HCT116 (cell line): Measurements from ENCODE around the gene SUFU. TPM values are rescaled to one million over a fixed set of nuclear protein-coding genes. Genes with fewer than 3 reads are reported as not detected.
"Not testable (repeated sequence)": the region's sequence is repeated elsewhere in the genome, so short reads cannot be mapped to it uniquely, and the experiment has no call there.

Experiments used
- ATAC-seq: fragments of 200-7000 bp; cut with Tn5 transposase; 2 replicates; pipeline ENCODE4 v1.9.1; 2020; ENCODE audit warnings: mild to moderate bottlenecking, moderate library complexity
- BruUV-seq: library from RNA; stranded (reverse); fragments of 400-500 nt; replicated peaks from 2 replicates; lab custom pipeline; 2021; lab: Mats Ljungman, UMichigan
- CTCF ChIA-PET: fragments of 300-600 bp; sonication (Branson Sonifier 250); formaldehyde crosslinking; loops from one replicate; lab custom pipeline; 2021; ENCODE audit warnings: antibody characterized with exemption; lab: Charles Lee
- POLR2A ChIA-PET: fragments of 300-600, 350-600 bp; sonication (Branson Sonifier 250); formaldehyde crosslinking; loops from one replicate; lab custom pipeline; 2021; ENCODE audit warnings: antibody characterized with exemption; lab: Charles Lee
- RAD21 ChIA-PET, 2 experiments: fragments of 300-600 bp; sonication (Branson Sonifier 250); formaldehyde crosslinking; loops; one replicate each; lab custom pipeline; 2023; ENCODE audit warnings: low total read pairs in 2 of 2; ENCODE audit not compliant: uncharacterized antibody in 2 of 2, unreplicated experiment in 2 of 2, low non-redundant PET in 1 of 2; lab: Charles Lee
- DNase-seq: peaks from one replicate; pipeline ENCODE4 v3.0.0-alpha.2; 2010; ENCODE audit warnings: low read depth, low spot score
- H2AFZ ChIP-seq: fragments of 200-600 bp; shearing (Covaris generic), sonication (generic); 2 replicates; pipeline ENCODE4 v1.6.1; 2017; ENCODE audit warnings: low read depth, mixed run types, mixed read lengths, antibody characterized with exemption, low read length; ENCODE audit not compliant: poor library complexity, severe bottlenecking
- H3K27ac ChIP-seq: 2 replicates; pipeline ENCODE4 v1.5.1; 2012; ENCODE audit warnings: low read depth, low read length
- H3K27me3 ChIP-seq: fragments of 200-600 bp; sonication (generic); 2 replicates; pipeline ENCODE4 v1.6.1; 2016; ENCODE audit warnings: mixed run types, low read length, mixed read lengths; ENCODE audit not compliant: insufficient read depth
- H3K36me3 ChIP-seq, 2 experiments: fragments of 200-500 bp in 1 of 2; fragments of 200-600 bp in 1 of 2; sonication (Bioruptor generic) in 1 of 2; sonication (generic) in 1 of 2; 2 replicates each; pipeline versions ENCODE4 v1.5.1 to v1.6.1; 2014 to 2016; ENCODE audit warnings: low read length in 2 of 2, inconsistent platforms in 1 of 2, mixed read lengths in 1 of 2, mixed run types in 1 of 2; ENCODE audit not compliant: insufficient read depth in 2 of 2, control insufficient read depth in 1 of 2
- H3K4me1 ChIP-seq, 2 experiments: fragments of 200-600 bp in 1 of 2; sonication (generic) in 1 of 2; 2 replicates each; pipeline versions ENCODE4 v1.5.1 to v1.6.1; 2012 to 2017; ENCODE audit warnings: low read length in 2 of 2, inconsistent platforms in 1 of 2, mild to moderate bottlenecking in 1 of 2, mixed read lengths in 1 of 2, mixed run types in 1 of 2, moderate library complexity in 1 of 2; ENCODE audit not compliant: insufficient read depth in 2 of 2, control insufficient read depth in 1 of 2
- H3K4me2 ChIP-seq: fragments of 200-600 bp; sonication (generic); 2 replicates; pipeline ENCODE4 v1.6.1; 2017; ENCODE audit warnings: mixed run types, low read length, mixed read lengths
- H3K4me3 ChIP-seq, 2 experiments: fragments of 200-600 bp in 1 of 2; sonication (generic) in 1 of 2; replicated peaks in 1 of 2; 2 replicates each; pipeline ENCODE4 v1.5.1; 2011 to 2016; ENCODE audit warnings: low read length in 2 of 2, control low read depth in 1 of 2, low read depth in 1 of 2, mild to moderate bottlenecking in 1 of 2, mixed read lengths in 1 of 2, mixed run types in 1 of 2
- H3K79me2 ChIP-seq: fragments of 200-600 bp; sonication (generic); 2 replicates; pipeline ENCODE4 v1.6.1; 2017; ENCODE audit warnings: mild to moderate bottlenecking, mixed run types, low read length, moderate library complexity, mixed read lengths; ENCODE audit not compliant: insufficient read depth
- H3K9ac ChIP-seq: fragments of 200-600 bp; sonication (generic); 2 replicates; pipeline ENCODE4 v1.6.1; 2016; ENCODE audit warnings: low read length, mixed read lengths
- H3K9me2 ChIP-seq: fragments of 200-600 bp; sonication (generic), shearing (Covaris generic); 2 replicates; pipeline ENCODE4 v1.6.1; 2017; ENCODE audit warnings: mixed run types, mild to moderate bottlenecking, moderate library complexity; ENCODE audit not compliant: insufficient read depth
- H3K9me3 ChIP-seq, 2 experiments: fragments of 200-500 bp in 1 of 2; fragments of 200-600 bp in 1 of 2; sonication (Bioruptor generic) in 1 of 2; sonication (generic) in 1 of 2; 2 replicates each; pipeline ENCODE4 v1.6.1; 2014 to 2017; ENCODE audit warnings: low read length in 2 of 2, mixed read lengths in 2 of 2, inconsistent platforms in 1 of 2, low read depth in 1 of 2, mild to moderate bottlenecking in 1 of 2, mixed run types in 1 of 2, moderate library complexity in 1 of 2; ENCODE audit not compliant: control insufficient read depth in 1 of 2, insufficient read depth in 1 of 2
- H4K20me1 ChIP-seq: fragments of 200-600 bp; sonication (generic), shearing (Covaris generic); 2 replicates; pipeline ENCODE4 v1.6.1; 2017; ENCODE audit warnings: mixed run types, mild to moderate bottlenecking, moderate library complexity; ENCODE audit not compliant: insufficient read depth
- CEBPB ChIP-seq: IDR thresholded peaks from 2 replicates; pipeline ENCODE4 v1.6.1; 2012; ENCODE audit warnings: low read depth
- CTCF ChIP-seq, 3 experiments: fragments of 200-600 bp in 1 of 3; sonication (generic) in 1 of 3; IDR thresholded peaks in 2 of 3; conservative IDR thresholded peaks in 1 of 3; 2 replicates each; pipeline ENCODE4 v1.5.1; 2012 to 2017; ENCODE audit warnings: low read depth in 2 of 3, low read length in 2 of 3, antibody characterized with exemption in 1 of 3, borderline replicate concordance in 1 of 3, control low read depth in 1 of 3, mild to moderate bottlenecking in 1 of 3, mixed read lengths in 1 of 3, mixed run types in 1 of 3, moderate library complexity in 1 of 3; ENCODE audit not compliant: insufficient read depth in 1 of 3
- EGR1 ChIP-seq: IDR thresholded peaks from 2 replicates; pipeline ENCODE4 v1.6.1; 2012; ENCODE audit warnings: low read depth
- ELF1 ChIP-seq: IDR thresholded peaks from 2 replicates; pipeline ENCODE4 v1.6.1; 2012; ENCODE audit warnings: low read depth, borderline replicate concordance
- FOSL1 ChIP-seq: IDR thresholded peaks from 2 replicates; pipeline ENCODE4 v1.6.1; 2012; ENCODE audit warnings: low read depth
- JUND ChIP-seq: IDR thresholded peaks from 2 replicates; pipeline ENCODE4 v1.6.1; 2012
- MAX ChIP-seq: IDR thresholded peaks from 2 replicates; pipeline ENCODE4 v1.6.1; 2012
- REST ChIP-seq: IDR thresholded peaks from 2 replicates; pipeline ENCODE4 v1.6.1; 2012; ENCODE audit warnings: low read depth
- SRF ChIP-seq: IDR thresholded peaks from 2 replicates; pipeline ENCODE4 v1.6.1; 2012; ENCODE audit warnings: low read depth
- TCF7L2 ChIP-seq: IDR thresholded peaks from 2 replicates; pipeline ENCODE4 v1.7.0; 2011; ENCODE audit warnings: borderline replicate concordance, inconsistent platforms; ENCODE audit not compliant: insufficient read depth, insufficient read length; ENCODE audit errors: extremely low read depth
- ZFX ChIP-seq: fragments of 450-650 bp; IDR thresholded peaks from 2 replicates; pipeline ENCODE4 v1.6.1; 2017
- intact Hi-C: fragments of 100-400 bp; cut with micrococcal nuclease; formaldehyde crosslinking; loops from 2 replicates; pipeline ENCODE4 v1.10.0; 2022
- total RNA-seq: library from RNA; stranded (reverse); gene quantifications from one replicate; pipeline ENCODE4 v1.2.1, GENCODE V29; 2021; ENCODE audit not compliant: unreplicated experiment

SUFU gene
- total RNA-seq, 1 experiment from 2014 or later = 18.8 TPM

- TF ChIP-seq TCF7L2 = no peak
- TF ChIP-seq CEBPB = no peak
- TF ChIP-seq MAX = no peak
These were observed 162.2 kb downstream of the SUFU start (continued) for GRCh38 chr10:102665904-102666509.

GRCh38 chr10:102667411-102667810 is 163.6 kb downstream of the SUFU start:
- H3K9ac ChIP-seq, CTCF ChIA-PET, H3K27ac ChIP-seq, DNase-seq, RAD21 ChIA-PET, ATAC-seq, H3K9me3 ChIP-seq, H2AFZ ChIP-seq, H4K20me1 ChIP-seq, BruUV-seq, H3K36me3 ChIP-seq, H3K27me3 ChIP-seq, H3K4me2 ChIP-seq, intact Hi-C loops, H3K4me3 ChIP-seq, POLR2A ChIA-PET, H3K9me2 ChIP-seq, H3K79me2 ChIP-seq: not testable (repeated sequence)
- peaks cover 9 to 23% of the 10 kb centered on the region in 2 experiments for H3K4me1 ChIP-seq

- no TSS peak for BruUV-seq
- ChIA-PET CTCF (interaction anchor here (2.0 to 3.8 kb wide), 2 partner anchors 8 to 10 kb away, joined by 10 to 40 read pairs; no protein-coding TSS in a partner anchor), POLR2A (interaction anchor here (0.6 to 1.3 kb wide), 2 partner anchors 22 to 48 kb away, joined by 3 read pairs; no protein-coding TSS in a partner anchor), RAD21 (no interaction called here)
- Histone ChIP-seq H3K36me3 (no peaks in the 10 kb centered on the region), H3K4me2 (0 out of 2 replicates have a peak overlapping the region, but pooled peaks have one; percentile 55), H3K9me2 (no peaks in the 10 kb centered on the region), H3K79me2 (no peaks in the 10 kb centered on the region), H3K9me3 (no peaks in the 10 kb centered on the region), H2AFZ (no peak overlapping the region), H3K9ac (peak overlapping the region; percentile 31; the same call in 1 of the 2 replicates), H3K4me1 (peaks cover 9 to 23% of the 10 kb centered on the region in 2 experiments), H3K4me3 (no peak overlapping the region), H3K27ac (no peak overlapping the region), H4K20me1 (no peaks in the 10 kb centered on the region), H3K27me3 (no peaks in the 10 kb centered on the region)
- no peak for ATAC-seq
- intact Hi-C loops = loop anchor here (1.0 kb wide), 1 partner anchor 22 kb away; no protein-coding TSS in a partner anchor
- DNase-seq = no peak
- TF ChIP-seq ELF1 (no peak), SRF (no peak), CTCF (IDR thresholded peaks at IDR 0.05 in 2 of 3, conservative IDR thresholded peaks at IDR 0.05 in 1 of 3; ENCODE audit: borderline replicate concordance in 1 of 3, insufficient read depth in 1 of 3, low read depth in 2 of 3, low read length in 2 of 3) (no peak), TCF7L2 (no peak), FOSL1 (no peak), ZFX (no peak), EGR1 (no peak), REST (no peak), JUND (no peak)
These were observed 164.7 kb downstream of the SUFU start for GRCh38 chr10:102668326-102669107.
